DMS153 treated with DMSO at 0.1 percent for 48 hours (cell line): ENCODE results near the gene TTC3.

Source experiments
- DNase-seq: peaks from one replicate; lab custom pipeline; 2025; ENCODE audit not compliant: unreplicated experiment; lab: John Stamatoyannopoulos, UW

The TTC3 gene

DNA sequence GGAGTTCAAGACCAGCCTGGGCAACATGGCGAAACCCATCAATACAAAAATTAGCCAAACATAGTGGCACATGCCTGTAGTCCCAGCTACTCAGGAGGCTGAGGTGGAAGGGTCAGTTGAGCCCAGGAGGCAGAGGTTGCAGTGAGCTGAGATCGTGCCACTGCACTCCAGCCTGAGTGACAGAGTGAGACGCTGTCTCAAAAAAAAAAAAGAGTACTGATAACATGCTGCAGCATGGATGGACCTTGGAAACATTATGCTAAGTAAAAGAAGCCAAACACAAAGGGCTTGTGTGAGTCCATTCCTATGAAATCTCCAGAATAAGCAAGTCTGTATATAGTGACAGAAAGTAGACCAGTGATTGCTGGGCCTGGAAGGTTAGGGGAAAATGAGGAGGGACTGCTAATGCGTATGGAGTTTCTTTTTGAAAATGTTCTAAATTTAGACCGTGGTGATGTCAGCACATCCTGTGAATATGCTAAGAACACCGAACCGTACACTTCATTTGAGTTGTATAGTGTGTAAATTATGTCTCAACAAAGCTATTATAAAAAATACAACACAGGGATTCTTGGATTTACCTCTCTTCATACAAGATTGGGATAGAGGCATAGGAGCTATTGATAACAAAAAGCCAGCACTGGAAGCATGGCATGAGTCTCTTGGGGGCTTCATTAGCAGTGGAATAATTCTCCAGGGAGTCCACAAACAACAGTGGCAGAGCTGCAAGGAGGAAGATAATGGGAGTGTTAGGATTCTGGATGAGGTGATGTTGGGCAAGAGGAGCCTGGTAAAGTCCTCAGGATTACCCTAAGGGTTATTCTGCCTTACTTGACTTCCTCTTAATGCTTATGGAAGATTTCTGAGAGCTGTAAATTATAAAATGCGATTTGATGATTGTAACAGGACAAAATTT, 73.5 kb downstream of the TTC3 start:
- no peak for DNase-seq

DNA sequence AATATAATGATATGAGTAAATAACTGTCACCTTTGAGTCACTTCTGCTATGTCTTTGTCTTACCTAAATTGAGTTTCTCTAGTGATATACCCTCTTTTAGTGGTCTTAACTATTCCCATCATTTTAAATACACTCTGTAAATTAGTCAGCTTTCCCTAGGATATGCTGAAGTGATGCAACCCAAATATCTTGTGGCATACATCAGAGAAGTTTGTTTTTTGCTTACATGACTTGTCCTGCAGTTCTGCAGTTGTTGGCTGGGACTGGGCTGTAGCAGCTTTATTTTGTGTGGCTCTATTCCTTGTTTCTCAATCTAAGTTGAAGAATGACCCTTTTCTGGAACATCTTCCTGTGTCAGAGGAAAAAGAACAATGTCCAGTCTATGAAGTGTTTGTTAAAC, 76.4 kb downstream of the TTC3 start:
- no peak for DNase-seq

DNA sequence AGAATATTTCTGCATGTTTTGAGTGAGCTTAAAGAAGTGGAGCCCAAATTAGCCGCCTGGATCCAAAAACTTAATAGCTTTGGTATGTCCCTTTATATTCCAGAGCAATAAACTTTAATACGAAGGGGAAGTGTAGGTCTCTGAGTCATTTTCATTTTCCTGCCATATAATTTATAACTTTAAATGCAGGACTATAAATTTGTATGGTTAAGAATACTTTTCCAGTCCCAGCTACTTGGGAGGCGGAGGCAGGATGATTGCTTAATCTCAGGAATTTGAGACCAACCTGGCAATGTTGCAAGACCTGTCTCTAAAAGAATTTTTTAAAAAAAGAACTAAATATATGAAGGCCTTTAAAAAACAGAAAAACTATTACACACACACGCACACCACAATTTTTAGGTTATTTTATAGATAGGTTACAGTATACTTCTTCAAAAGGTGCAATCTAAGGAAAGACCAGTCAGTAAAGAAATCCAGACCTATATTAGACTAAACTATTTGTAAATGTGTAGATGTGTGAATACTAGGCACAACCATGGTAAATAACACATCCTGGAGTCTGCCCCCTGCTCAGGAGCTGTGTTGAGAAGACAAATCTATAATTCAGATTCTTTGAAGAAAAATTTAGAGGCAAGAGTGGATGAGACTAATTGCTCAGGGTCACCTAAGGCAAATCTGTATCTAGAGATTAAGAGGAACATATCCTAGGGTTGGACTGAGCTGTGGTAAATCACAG, 80.3 kb downstream of the TTC3 start:
- no peak for DNase-seq

GRCh38 chr21:37153935-37154350, 80.9 kb downstream of the TTC3 start:
- no peak for DNase-seq

- DNase-seq = no peak
These were observed 82.1 kb downstream of the TTC3 start for GRCh38 chr21:37155186-37155585.

DNA sequence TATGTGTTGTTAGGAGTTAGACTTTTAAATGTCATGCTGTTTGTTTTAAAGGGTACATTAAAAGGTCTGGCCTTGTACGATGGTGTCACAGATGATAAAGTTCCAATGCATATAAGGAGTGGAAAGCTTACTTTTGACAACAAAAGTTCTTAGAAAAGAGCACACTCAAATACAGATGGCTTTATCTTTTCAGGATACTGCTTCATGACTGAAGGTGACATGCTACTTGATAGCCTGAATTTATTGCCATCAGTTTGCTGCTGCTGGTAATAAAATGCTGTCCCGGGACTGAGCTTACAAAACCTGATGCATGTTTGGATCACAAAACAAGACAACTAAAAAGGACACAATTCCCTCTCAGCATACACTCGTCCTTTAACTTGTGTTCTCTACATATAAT, 84.9 kb downstream of the TTC3 start:
- DNase-seq = no peak

GRCh38 chr21:37159053-37159776, 86.2 kb downstream of the TTC3 start:
- DNase-seq = no peak

- no peak for DNase-seq
These were observed 86.9 kb downstream of the TTC3 start for GRCh38 chr21:37159949-37160348.

- DNase-seq = no peak
These were observed 91.7 kb downstream of the TTC3 start for GRCh38 chr21:37164742-37165141.

- no peak for DNase-seq
These were observed 92.5 kb downstream of the TTC3 start for GRCh38 chr21:37165586-37165985.

DNA sequence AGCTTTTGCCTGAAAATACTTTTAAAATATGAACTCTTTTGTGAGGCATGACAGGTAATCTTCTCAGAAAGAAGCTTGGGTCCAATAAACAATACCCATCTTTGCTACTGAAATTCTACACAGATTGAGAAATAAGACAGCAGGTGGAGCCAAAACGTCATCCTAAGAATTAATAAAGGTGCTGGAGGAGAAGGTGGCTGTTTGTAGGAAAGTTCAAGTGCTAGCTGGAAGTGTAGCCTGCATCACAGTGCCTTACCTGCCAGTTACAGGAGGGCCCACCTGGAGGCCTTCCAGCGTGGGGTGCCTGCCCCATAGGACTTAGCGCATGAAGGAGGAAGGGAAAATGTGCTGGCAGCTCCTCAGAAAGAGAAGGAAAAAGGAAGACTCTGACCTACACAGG, 93.7 kb downstream of the TTC3 start:
- DNase-seq = no peak

- no peak for DNase-seq
These were observed 95.6 kb downstream of the TTC3 start for GRCh38 chr21:37168666-37169065.

DNA sequence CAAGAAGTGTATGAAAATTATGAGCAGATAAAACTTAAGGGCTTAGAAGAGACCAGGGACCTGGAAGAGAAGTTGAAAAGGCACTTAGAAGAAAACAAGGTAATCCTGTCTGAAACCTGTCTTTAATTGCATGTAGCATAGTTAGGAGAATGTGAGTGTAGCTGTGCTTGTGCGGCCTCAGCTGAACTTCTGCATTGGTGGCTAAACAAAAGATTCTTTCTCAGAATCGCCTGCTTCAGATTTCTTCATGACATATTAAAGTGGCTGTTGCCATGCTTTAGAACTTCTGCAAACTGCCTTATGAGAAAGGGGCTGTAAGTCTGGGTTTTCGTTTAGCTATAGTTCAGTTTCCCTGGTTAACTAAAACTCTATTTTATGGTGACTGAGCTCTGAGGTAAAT, 99.6 kb downstream of the TTC3 start:
- DNase-seq = no peak

GRCh38 chr21:37176716-37177115, 103.7 kb downstream of the TTC3 start:
- no peak for DNase-seq

DNA sequence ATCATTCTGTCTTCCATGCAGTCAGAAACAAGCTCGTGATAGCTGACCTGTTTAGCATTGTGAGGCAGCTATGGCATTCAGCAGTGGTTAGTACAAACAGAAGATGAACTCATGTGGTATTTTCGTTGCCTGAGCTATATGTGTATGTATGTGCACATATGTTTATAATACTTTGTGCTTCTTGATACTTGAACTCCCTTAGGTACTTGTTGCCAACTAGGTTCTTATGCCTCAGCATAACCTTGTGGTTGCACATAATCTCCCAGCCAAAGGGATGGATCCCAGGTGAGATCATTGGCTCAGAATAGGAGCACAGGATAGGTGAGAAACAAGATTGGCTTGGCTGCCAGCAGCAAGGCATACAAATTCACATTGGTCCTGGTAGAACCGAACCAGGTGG, 108.0 kb downstream of the TTC3 start:
- DNase-seq = no peak

GRCh38 chr21:37182222-37182621, 109.2 kb downstream of the TTC3 start:
- DNase-seq = no peak

DNA sequence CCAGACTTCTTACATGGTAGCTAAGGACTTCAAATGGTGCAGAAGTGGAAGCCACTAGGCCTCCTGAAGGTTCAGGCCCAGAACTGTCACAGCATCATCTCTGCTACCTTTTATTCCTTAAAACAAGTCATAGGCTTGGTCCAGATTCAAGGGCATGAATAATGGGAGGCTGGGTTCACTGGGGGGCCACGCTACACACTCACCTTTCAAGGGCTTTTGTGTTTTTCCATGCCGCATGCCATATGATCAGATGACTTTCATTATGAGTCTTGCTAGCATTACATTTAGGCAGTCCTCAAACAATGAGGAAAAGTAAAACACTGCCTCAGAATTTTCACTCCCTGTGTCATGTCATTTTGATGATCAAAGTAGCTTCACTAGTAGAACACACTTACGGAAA, 110.7 kb downstream of the TTC3 start:
- no peak for DNase-seq

DNA sequence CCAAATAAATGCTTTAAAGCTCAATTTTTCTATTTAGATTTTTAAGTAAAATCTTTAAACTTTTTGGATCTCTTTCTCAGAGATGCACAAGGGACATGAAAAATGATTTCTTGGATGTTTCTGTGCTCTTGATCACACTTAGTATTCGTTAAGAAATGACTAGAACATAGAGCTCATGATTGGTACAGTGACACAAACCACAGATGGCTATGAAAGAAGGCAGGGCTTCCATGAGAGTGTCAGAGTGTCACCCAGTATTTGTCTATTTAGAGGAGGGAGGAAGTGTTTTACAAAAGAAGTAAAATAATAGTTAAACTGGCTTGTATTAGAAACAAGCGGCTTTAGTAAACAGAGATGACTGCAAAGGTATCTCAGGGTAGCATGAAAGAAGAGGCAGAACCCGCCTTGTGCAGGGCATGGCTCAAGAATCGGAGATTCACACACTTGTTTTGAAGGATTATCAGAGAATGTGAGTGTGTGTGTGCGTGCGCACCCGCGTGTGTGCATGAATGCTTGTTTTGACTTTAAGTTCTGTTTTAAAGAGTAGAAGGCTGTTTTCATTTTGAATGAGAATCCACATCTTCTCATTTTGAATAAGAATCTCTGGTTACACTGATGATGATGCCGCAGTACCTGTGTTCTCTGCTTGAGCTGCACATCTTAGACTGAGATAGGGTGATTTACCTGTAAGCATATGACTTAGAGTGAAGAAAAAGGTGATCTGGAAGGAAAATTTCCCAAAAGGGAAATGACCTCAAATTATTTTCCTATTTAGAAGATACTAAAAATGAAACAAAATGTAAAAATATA, 111.9 kb downstream of the TTC3 start:
- no peak for DNase-seq

- DNase-seq = no peak
These were observed 113.9 kb downstream of the TTC3 start for GRCh38 chr21:37186983-37187382.

GRCh38 chr21:37188825-37189224, 115.8 kb downstream of the TTC3 start:
- no peak for DNase-seq

DNA sequence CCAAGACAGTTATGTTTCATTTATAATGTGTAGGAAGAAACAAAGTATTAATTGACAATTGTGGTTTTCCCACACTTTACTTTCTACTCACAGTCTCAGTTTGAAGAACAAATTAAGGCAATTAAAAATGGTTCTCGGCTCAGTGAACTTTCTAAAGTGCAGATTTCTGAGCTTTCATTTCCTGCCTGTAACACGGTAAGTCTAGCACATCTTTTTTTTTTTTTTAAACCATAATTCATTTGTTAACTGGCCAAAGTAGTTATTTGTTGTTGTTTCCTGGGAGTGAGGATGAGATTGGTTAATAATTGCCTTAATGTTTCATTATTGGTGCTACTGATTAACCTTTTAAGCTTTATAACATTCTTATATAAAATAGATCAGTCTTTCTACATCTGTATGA, 119.0 kb downstream of the TTC3 start:
- DNase-seq = no peak
